Measurements from ENCODE around the gene FREY1. TPM values are rescaled to one million over a fixed set of nuclear protein-coding genes. Genes with fewer than 3 reads are reported as not detected.

Gene FREY1
- total and polyA plus RNA-seq, 7 experiments from 2014 or later, result 3.4 to 8.2 (median 4.6) TPM; not detected in 2

DNA sequence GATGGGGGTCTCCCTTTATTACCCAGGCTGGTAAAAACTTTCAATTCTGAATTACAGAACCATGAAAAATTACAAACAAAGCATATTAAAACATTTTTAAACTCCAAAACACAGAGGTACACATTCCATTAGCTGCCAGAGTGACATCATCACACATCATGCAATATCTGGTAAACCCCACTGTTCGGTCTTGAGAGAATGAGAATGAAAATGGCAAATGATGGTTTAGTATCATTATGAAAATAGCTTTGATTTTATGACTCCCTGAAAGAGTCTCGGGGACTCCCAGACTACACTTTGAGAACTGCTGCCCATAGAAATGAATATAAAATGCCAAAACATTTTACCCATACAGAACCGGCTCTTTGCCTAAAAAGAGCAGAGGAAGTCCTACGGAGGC lies 34.2 kb upstream of the FREY1 start:
- Mint-ChIP-seq H3K27ac (no peak overlapping the region), H3K36me3 (peaks cover 12 to 56% (median 19%) of the 10 kb centered on the region in 5 donors), H3K4me3 (no peak overlapping the region), H3K9me3 (no peaks in the 10 kb centered on the region), H3K4me1 (peaks cover 0 to 3% (median 0%) of the 10 kb centered on the region in 7 donors), H3K27me3 (no peaks in the 10 kb centered on the region)
- H3K27me3 ChIP-seq (ENCODE audit: control insufficient read depth in 2 of 2, insufficient read depth in 2 of 2, low read length in 2 of 2), result no peaks in the 10 kb centered on the region
- no peak for ATAC-seq
- no peaks in the 10 kb centered on the region for H3K4me1 ChIP-seq (ENCODE audit: control insufficient read depth in 2 of 2, insufficient read depth in 2 of 2, low read length in 2 of 2)
- no peak overlapping the region for H3K27ac ChIP-seq (ENCODE audit: low read depth, low read length)
- POLR2A ChIA-PET, result no interaction called here
- H3K9me3 ChIP-seq (ENCODE audit: control insufficient read depth in 2 of 3, low read length in 3 of 3), result no peaks in the 10 kb centered on the region
- no peak overlapping the region for H3K4me3 ChIP-seq (ENCODE audit: low read length)
- intact Hi-C loops (cut with micrococcal nuclease), result no loop called here
- CTCF ChIA-PET, result interaction anchor here (2.4 kb wide), 1 partner anchor 24 kb away, joined by 6 read pairs; no protein-coding TSS in a partner anchor
- DNase-seq, result no peak
- peaks cover 0 to 51% (median 16%) of the 10 kb centered on the region in 3 experiments for H3K36me3 ChIP-seq (ENCODE audit: control insufficient read depth in 2 of 3, insufficient read depth in 3 of 3, low read length in 3 of 3)

DNA sequence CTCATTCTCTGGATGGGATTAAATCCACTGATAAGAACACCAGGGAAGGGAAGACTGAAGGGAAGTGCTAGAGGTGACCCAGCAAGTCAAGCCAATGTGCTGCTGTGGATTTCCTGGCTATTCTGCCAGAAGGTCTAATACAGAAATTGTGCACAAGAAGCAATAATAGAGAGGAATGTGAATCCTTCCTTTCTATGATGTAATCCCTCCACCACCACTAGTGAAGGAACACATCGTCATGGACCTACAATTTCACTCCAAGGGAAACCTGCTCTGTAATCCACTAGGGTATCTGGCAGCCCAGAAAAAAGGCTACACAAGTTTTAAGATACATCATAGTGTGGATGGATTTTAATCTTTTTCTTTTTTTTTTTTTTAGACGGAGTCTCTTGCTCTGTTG lies 32.8 kb upstream of the FREY1 start:
- CTCF ChIA-PET, result no interaction called here
- no peaks in the 10 kb centered on the region for H3K27me3 ChIP-seq (ENCODE audit: control insufficient read depth in 2 of 2, insufficient read depth in 2 of 2, low read length in 2 of 2)
- peaks cover 0 to 48% (median 12%) of the 10 kb centered on the region in 5 donors for H3K36me3 Mint-ChIP-seq
- intact Hi-C loops (cut with micrococcal nuclease), result no loop called here
- no peaks in the 10 kb centered on the region for H3K9me3 ChIP-seq (ENCODE audit: control insufficient read depth in 2 of 3, low read length in 3 of 3)
- ATAC-seq, result no peak
- peaks cover 4 to 50% (median 5%) of the 10 kb centered on the region in 3 experiments for H3K36me3 ChIP-seq (ENCODE audit: control insufficient read depth in 2 of 3, insufficient read depth in 3 of 3, low read length in 3 of 3)
- H3K4me1 Mint-ChIP-seq, result no peaks in the 10 kb centered on the region
- no peak overlapping the region for H3K27ac ChIP-seq (ENCODE audit: low read depth, low read length)
- H3K27ac Mint-ChIP-seq, result no peak overlapping the region
- no peaks in the 10 kb centered on the region for H3K9me3 Mint-ChIP-seq
- H3K4me3 ChIP-seq (ENCODE audit: low read length), result no peak overlapping the region
- H3K4me1 ChIP-seq (ENCODE audit: control insufficient read depth in 2 of 2, insufficient read depth in 2 of 2, low read length in 2 of 2), result no peaks in the 10 kb centered on the region
- no peak for DNase-seq
- H3K4me3 Mint-ChIP-seq, result no peak overlapping the region
- POLR2A ChIA-PET, result interaction anchor here (0.6 kb wide), 1 partner anchor 811 kb away, joined by 4 read pairs; no protein-coding TSS in a partner anchor
- H3K27me3 Mint-ChIP-seq, result no peaks in the 10 kb centered on the region

DNA sequence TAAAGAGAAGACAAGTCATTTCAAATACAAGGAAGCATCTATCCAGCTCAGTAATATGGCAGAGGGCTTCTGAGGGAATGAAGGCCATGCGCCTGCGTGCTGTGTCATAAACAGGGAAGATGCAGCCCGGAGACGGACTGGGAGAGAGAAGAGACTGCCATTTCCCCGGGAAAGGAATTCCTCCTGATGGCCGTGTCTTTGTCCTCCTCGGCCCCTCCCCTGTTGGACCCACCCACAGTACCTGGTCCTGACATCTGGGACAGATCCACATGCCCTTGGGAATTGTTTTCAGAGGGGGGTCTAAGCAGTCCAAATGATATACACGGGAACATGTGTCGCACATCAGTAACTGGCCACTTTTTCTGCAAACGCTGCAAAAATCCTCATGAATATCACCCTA lies 30.8 kb upstream of the FREY1 start:
- ATAC-seq (no peak), DNase-seq (no peak)
- POLR2A ChIA-PET, result interaction anchor here (0.6 kb wide), 1 partner anchor 563 kb away, joined by 3 read pairs; no protein-coding TSS in a partner anchor
- Mint-ChIP-seq H3K27ac (no peak overlapping the region), H3K9me3 (no peaks in the 10 kb centered on the region), H3K4me3 (no peak overlapping the region), H3K27me3 (no peaks in the 10 kb centered on the region), H3K4me1 (no peaks in the 10 kb centered on the region), H3K36me3 (peaks cover 0 to 42% (median 5%) of the 10 kb centered on the region in 5 donors)
- H3K36me3 ChIP-seq (ENCODE audit: control insufficient read depth in 2 of 3, insufficient read depth in 3 of 3, low read length in 3 of 3), result peaks cover 4 to 60% (median 8%) of the 10 kb centered on the region in 3 experiments
- H3K4me1 ChIP-seq (ENCODE audit: control insufficient read depth in 2 of 2, insufficient read depth in 2 of 2, low read length in 2 of 2), result no peaks in the 10 kb centered on the region
- H3K4me3 ChIP-seq (ENCODE audit: low read length), result no peak overlapping the region
- CTCF ChIA-PET, result no interaction called here
- intact Hi-C loops (cut with micrococcal nuclease), result no loop called here
- no peaks in the 10 kb centered on the region for H3K27me3 ChIP-seq (ENCODE audit: control insufficient read depth in 2 of 2, insufficient read depth in 2 of 2, low read length in 2 of 2)
- no peak overlapping the region for H3K27ac ChIP-seq (ENCODE audit: low read depth, low read length)
- H3K9me3 ChIP-seq (ENCODE audit: control insufficient read depth in 2 of 3, low read length in 3 of 3), result no peaks in the 10 kb centered on the region

DNA sequence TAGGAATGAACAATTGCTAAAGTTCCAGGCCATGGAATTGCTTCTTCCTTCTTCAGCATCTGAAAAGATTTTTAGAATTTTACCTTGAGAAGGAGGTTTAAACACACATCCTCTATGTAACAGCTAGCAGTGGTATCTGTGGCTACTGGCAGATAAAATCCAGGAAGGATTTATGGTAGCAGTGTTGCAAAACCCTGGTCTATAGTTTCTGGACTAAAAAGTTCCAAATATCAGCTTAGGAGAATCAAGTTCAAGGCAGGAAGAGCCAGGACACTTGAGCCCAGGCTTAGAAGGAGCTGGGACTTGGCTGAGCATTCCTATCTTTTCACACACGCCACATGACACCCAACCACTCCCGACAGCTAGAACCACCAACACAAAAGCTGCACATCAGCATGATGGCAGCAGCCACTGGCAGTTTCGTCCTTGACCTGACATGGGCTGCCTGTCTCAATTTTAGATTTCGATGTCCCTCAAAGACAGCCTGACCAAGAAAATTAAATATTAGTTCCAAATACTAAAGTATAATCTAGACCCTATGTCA lies 29.5 kb upstream of the FREY1 start:
- Histone ChIP-seq H3K9me3 (ENCODE audit: control insufficient read depth in 2 of 3, low read length in 3 of 3) (no peaks in the 10 kb centered on the region), H3K27ac (ENCODE audit: low read depth, low read length) (no peak overlapping the region), H3K27me3 (ENCODE audit: control insufficient read depth in 2 of 2, insufficient read depth in 2 of 2, low read length in 2 of 2) (no peaks in the 10 kb centered on the region), H3K4me1 (ENCODE audit: control insufficient read depth in 2 of 2, insufficient read depth in 2 of 2, low read length in 2 of 2) (peaks cover 2 to 4% of the 10 kb centered on the region in 2 donors), H3K36me3 (ENCODE audit: control insufficient read depth in 2 of 3, insufficient read depth in 3 of 3, low read length in 3 of 3) (peaks cover 4 to 63% (median 14%) of the 10 kb centered on the region in 3 experiments), H3K4me3 (ENCODE audit: low read length) (no peak overlapping the region)
- ATAC-seq (no peak), DNase-seq (no peak)
- no peaks in the 10 kb centered on the region for H3K27me3 Mint-ChIP-seq
- H3K4me1 Mint-ChIP-seq, result peaks cover under 1 to 12% (median 2%) of the 10 kb centered on the region in 7 donors
- H3K9me3 Mint-ChIP-seq, result no peaks in the 10 kb centered on the region
- H3K36me3 Mint-ChIP-seq, result peaks cover 0 to 31% (median 3%) of the 10 kb centered on the region in 5 donors
- H3K4me3 Mint-ChIP-seq, result no peak overlapping the region
- ChIA-PET POLR2A (no interaction called here), CTCF (interaction anchor here (1.3 kb wide), 1 partner anchor 28 kb away, joined by 5 read pairs; no protein-coding TSS in a partner anchor)
- peak overlapping the region in 1 of 9 donors; percentile 50 for H3K27ac Mint-ChIP-seq
- intact Hi-C loops (cut with micrococcal nuclease), result no loop called here

DNA sequence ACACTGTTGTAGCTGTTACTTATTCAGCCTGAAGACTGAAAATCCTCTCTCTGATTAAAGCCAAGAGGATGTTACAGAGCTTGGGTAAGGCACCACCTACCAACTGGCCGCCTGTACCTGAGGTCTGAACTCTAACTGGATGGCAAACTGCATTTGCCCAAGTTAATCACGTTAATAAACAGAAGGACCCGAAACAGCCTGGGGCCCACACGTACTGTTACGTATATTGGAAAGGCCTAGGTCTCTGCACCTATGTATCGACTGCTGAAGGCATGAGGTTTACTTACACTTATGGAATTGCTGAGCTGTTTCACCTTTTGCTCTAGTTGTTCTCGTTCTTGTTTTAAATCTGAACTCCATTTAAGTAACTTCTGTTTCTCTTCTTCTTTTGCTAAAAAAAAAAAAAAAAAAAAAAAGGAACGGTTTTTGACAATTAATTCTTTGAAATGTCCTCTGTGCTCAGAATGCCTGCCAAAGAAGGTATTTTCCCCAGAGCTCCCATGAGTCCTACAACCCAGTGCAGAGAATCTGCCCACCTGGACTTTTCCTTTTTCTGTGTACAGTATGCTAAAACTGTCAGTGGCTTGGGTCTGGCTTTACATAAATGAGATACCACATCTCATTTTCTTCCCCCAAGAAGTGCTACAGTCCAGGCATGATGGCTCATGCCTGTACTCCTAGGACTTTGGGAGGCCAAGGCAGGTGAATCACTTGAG lies 28.4 kb upstream of the FREY1 start:
- Histone ChIP-seq H3K4me1 (ENCODE audit: control insufficient read depth in 2 of 2, insufficient read depth in 2 of 2, low read length in 2 of 2) (peaks cover 12 to 15% of the 10 kb centered on the region in 2 donors), H3K27ac (ENCODE audit: low read depth, low read length) (no peak overlapping the region), H3K4me3 (ENCODE audit: low read length) (no peak overlapping the region), H3K27me3 (ENCODE audit: control insufficient read depth in 2 of 2, insufficient read depth in 2 of 2, low read length in 2 of 2) (no peaks in the 10 kb centered on the region), H3K9me3 (ENCODE audit: control insufficient read depth in 2 of 3, low read length in 3 of 3) (no peaks in the 10 kb centered on the region), H3K36me3 (ENCODE audit: control insufficient read depth in 2 of 3, insufficient read depth in 3 of 3, low read length in 3 of 3) (peaks cover 4 to 60% (median 14%) of the 10 kb centered on the region in 3 experiments)
- peaks cover 0 to 33% (median 3%) of the 10 kb centered on the region in 5 donors for H3K36me3 Mint-ChIP-seq
- H3K4me3 Mint-ChIP-seq, result no peak overlapping the region
- DNase-seq, result no peak
- H3K27me3 Mint-ChIP-seq, result no peaks in the 10 kb centered on the region
- CTCF ChIA-PET, result interaction anchor here (0.5 to 1.3 kb wide), 2 partner anchors 29 to 98 kb away, joined by 3 to 5 read pairs; no protein-coding TSS in a partner anchor
- intact Hi-C loops (cut with micrococcal nuclease), result no loop called here
- ATAC-seq, result no peak
- no peaks in the 10 kb centered on the region for H3K9me3 Mint-ChIP-seq
- no peak overlapping the region for H3K27ac Mint-ChIP-seq
- peaks cover 7 to 23% (median 11%) of the 10 kb centered on the region in 7 donors for H3K4me1 Mint-ChIP-seq
- POLR2A ChIA-PET, result no interaction called here

DNA sequence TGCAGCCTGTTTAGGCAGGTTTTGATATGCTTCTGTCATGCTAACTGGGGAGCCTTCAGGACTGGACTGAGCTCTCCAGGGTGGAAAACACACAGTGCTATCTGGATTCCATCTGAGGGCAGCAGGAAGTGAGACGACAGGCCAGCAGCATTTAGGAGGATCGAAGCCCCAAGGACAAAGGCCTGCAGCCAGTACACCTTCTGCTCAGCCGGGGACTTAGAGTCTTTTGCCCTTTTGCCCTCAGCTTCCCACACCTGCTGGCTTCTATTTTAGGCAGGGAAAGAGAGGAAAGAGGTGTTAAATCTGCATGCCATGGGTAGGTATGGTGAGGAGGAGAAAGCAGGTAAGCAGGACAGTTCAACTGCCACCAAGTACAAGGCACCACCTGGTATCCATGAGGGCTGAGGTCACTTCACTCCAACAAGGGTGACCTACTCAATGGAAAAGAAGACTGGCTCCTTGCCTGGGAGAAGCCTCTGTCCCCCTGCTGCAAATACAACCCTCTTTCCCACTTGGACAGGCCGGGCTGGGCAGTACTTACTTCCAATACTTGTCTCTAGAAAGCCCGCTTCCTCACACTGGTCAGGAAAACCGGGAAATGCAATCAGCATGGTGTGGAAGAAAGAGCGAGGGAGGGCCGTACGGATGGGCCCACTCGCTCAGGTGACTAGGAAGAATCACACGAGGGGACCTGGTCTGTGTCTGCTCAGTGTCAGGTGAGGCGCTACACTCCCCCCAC lies 27.7 kb upstream of the FREY1 start:
- H3K4me1 ChIP-seq (ENCODE audit: control insufficient read depth in 2 of 2, insufficient read depth in 2 of 2, low read length in 2 of 2), result peaks cover 19 to 22% of the 10 kb centered on the region in 2 donors
- Mint-ChIP-seq H3K36me3 (peaks cover 0 to 33% (median 3%) of the 10 kb centered on the region in 5 donors), H3K27me3 (no peaks in the 10 kb centered on the region), H3K27ac (no peak overlapping the region), H3K4me1 (peaks cover 15 to 31% (median 19%) of the 10 kb centered on the region in 7 donors), H3K9me3 (no peaks in the 10 kb centered on the region), H3K4me3 (no peak overlapping the region)
- peaks cover 4 to 60% (median 14%) of the 10 kb centered on the region in 3 experiments for H3K36me3 ChIP-seq (ENCODE audit: control insufficient read depth in 2 of 3, insufficient read depth in 3 of 3, low read length in 3 of 3)
- no peaks in the 10 kb centered on the region for H3K27me3 ChIP-seq (ENCODE audit: control insufficient read depth in 2 of 2, insufficient read depth in 2 of 2, low read length in 2 of 2)
- no peak overlapping the region for H3K4me3 ChIP-seq (ENCODE audit: low read length)
- no peak for DNase-seq
- CTCF ChIA-PET, result interaction anchor here (0.6 kb wide), 1 partner anchor 1009 kb away, joined by 3 read pairs; no protein-coding TSS in a partner anchor
- H3K27ac ChIP-seq (ENCODE audit: low read depth, low read length), result no peak overlapping the region
- POLR2A ChIA-PET, result no interaction called here
- no peaks in the 10 kb centered on the region for H3K9me3 ChIP-seq (ENCODE audit: control insufficient read depth in 2 of 3, low read length in 3 of 3)
- intact Hi-C loops (cut with micrococcal nuclease), result no loop called here
- no peak for ATAC-seq
